Stimulated activated CD4-positive, alpha-beta T cell treated with anti-CD3 and anti-CD28 coated beads, Interleukin-15, amount 100 ng/mL, for 24 hours (primary cell): ENCODE results near the gene BPIFB1.

Experiments
- DNase-seq: peaks from one replicate; pipeline ENCODE4 v3.0.0-alpha.2; 2020

Gene BPIFB1

DNA sequence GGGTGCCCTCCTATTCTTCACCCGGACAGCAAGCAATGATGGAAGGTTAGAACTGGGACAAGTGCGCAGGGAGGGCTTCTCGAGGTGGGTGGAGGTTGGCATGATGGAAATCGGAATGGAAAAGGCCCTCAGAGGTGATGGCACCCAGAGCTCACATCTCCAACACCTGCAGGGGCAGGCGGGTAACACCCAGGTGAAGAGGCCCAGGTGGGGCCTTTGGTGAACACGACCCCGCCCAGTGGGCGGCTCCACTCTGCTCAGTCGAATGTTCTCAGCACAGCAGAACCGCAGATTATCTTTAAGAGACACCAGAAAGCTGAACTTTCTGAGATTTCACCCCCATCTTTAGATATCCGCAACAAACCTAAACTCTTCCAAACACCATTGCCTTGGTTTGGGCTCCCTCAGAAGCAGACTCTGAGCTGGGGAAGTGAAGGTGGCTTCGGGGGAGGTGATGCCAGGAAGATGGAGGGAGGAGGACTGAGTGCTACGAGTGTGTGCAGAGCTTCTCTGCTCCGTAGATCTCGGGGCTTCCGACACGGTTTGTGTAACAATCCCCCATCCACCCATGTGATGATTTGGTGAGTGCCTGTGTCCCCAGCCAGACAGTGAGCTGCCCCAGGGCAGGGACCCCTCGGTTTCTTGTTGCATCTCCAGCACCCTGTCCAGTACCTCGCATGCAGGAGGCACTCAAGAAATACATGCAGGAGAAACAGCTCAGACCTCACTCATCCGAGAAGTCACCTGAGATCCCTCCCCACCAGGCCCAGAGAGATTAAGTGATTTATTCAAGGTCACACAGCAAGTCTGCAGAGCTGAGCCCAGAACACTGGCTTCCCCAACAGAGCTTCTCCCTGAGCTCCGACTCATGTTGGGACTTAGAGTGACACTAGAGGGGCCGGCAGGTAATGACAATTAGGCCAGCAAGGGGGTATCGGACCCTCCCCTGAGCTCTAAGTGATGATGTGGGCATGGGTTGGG, 45.4 kb downstream of the BPIFB1 start:
- no peak for DNase-seq

DNA sequence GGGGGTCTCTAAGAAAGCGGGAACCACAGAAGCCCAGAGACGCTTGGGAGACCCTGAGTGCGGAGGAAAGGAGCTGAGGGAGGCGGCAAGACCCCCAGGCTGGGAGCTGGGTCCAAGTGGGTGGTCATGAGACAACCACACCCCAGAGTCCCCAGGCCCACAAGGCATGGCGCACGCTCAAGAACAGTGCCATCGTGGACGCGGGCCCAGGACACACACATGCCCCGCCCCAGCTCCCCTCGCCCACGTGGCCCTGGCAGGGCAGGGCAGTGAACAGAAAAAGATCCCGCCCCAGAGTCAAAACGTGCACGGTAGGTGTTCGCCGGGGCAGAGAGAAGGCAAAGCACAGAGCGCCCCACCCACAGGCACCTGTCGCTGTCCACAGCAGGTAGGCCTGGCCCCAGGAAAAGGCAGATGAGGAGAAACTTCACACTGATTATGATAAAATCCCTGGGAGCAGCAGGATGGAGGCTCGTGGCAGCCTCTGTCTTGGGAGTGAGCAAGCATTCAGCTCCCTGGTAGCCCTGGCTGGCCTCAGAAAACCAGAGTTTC, 50.0 kb downstream of the BPIFB1 start:
- DNase-seq = no peak

DNA sequence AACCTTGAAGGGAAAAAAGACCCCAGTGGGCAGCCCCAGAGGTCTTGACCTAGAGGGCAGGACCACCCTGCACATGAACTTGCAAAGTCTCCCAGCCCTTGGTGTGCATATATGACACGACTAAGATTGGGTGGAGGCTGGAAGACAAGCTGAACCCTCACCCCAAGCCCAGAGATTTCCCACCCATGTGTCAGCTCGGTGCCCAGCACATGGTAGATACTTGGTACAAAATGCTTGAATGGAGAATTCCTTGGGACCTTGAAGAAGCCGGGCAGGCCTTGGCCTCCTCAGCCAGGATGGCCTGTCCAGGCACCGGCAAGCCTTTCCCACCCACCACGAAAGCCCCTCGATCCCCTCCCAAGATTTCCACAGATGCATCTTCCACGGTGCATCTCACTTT, 50.6 kb downstream of the BPIFB1 start:
- no peak for DNase-seq

DNA sequence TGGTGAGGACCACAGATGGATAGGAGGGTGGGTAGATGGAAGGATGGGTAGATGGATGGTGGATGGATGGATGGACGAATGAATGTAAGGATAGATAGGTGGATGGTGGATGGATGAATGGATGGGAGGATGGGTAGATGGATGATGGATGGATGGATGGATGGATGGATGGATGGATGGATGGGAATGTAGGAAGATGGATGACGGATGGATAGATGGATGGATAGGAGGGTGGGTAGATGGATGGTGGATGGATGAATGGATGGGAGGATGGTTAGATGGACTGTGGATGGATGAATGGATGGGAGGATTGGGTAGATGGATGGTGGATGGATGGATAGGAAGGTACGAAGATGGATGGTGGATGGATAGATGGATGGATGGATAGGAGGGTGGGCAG, 51.1 kb downstream of the BPIFB1 start:
- DNase-seq = no peak

DNA sequence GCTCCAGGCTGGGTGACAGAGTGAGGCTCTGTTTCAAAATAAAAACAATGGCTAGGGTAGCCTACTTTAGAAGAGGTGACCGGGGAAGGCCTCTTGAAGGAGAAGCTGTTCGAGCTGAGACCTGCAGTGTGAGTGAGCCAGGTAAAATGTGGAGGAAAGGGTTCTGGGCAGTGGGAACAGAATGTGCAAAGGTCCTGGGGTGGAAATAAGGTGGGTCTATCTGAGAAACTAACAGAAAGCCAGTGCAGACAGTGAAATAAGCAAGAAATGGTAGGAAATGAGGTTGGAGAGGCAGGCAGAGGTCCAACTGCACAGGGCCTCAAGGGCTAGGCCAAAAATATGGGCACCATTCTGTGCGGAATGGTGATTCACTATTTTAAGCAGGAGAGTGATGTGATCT, 53.4 kb downstream of the BPIFB1 start:
- no peak for DNase-seq

DNA sequence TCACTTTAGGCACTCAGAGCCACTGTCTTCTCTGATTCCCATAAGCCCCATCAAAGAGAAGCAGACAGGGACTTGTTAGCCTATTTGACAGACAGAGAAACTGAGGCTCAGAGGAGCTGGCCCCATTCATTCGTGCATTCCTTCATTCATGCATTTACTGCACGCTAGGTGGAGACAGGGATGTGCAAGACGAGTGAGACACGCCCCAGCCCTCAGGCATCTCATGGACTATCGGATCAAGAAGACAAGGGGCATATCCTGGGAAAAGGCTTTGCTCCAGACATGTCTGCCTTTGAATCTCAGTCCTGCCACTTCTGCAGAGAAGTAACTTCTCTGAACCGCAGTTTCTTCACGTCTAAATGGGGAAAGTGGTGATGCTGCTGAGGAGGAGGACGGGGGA, 54.1 kb downstream of the BPIFB1 start:
- no peak for DNase-seq

DNA sequence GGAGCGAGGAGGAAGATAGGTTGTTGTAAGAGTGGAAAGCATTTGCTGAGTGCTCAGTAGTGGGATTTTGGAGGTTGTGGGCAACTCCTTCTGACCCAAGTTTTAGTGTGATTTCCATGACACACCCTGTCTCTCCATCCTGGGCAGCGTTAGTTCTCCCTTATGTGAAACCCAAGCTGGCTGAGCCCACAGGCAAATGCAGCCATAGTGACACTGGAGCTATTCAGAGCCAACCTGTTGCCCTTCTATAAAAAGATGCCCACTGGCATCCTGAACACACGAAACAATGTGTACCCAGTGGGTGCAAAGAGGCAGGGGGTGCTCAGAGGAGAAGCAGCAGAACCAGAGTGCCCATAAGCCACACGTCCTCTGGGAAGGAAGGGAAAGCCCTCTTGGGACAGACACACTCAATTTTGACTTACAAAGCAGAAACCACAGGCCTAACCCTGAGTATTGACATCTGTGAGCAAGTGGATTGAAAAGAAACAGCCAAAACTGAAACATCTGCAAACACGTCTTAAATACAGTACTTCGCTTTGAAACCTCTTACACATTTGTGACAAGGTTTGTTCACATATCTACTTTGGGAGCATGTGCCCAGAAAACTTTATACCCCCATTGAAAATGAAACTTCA, 54.6 kb downstream of the BPIFB1 start:
- no peak for DNase-seq

DNA sequence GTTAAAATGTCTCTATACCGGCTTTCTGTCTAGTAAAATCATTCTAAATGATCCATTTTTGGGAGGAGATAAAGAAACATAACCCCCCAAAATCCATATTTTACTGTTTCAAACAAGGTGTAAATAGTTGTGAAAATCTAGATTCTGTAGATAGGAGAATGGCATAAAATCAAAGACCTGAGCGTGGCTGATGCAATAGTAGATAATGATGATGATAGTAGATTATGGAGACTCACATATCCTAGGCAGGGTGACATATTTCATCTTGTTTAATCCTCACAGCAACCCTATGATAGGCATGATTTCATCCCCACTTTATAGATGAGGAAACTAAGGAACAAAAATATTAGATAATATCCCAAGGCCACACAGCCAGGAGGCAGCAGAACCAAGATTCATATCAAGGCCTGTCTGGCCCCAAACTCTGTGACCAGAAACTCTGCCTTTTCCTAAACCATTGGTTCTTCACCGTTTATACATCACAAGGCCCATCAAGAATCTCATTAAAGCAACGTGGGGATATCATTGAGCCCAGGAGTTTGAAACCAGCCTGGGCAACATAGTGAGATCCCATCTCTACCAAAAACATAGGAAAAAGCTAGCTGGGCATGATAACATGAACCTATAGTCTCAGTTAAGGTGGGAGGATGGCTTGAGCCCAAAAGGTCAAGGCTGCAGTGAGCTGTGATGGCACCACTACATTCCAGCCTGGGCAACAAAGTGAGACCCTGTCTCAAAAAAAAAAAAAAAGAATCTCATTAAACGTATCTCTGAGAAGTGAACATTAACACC, 55.6 kb downstream of the BPIFB1 start:
- DNase-seq = no peak

DNA sequence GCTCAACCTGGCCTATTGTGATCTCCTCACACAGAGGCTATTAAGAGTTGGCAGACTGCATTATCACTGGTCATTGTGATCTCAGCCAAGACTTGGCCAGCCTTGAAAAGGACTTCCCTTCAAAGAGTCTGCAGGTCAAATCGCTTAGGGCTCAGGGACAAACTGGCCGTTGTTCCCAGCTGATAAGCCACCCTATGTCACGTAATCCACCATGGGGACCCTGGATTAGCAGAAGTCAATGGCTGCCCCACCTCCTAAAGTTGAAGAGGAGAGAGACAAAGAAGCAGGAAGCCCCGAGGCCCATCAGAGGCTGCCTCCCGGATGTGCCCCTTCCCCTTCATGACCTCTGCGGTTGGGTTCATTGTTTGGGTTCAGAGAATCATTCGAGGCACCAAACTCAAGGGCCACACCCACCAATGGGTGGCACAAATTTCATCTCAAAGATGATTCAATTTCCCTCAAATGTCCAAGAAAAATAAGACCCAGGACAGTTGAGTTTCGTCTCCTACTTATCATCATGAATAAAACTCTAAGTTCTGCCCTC, 56.6 kb downstream of the BPIFB1 start:
- DNase-seq = no peak

DNA sequence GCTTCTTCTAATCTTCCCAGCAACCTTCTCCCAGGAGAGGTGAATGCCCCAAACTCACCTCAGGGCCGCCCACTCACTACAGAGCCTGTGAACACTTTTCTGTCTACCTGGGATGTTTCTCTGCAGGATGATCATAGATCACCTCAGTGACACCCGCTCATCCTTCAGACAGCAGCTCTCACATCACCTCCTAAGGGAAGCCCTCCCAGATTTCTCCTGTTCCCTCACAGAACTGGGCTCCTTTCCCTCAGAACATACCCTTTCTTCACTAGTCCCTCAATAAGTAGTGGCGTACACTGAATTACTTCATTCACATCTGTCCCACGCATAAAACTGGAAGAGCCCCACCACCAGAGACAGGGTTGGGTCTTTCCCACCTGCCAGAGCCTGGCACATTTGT, 60.5 kb downstream of the BPIFB1 start:
- no peak for DNase-seq

DNA sequence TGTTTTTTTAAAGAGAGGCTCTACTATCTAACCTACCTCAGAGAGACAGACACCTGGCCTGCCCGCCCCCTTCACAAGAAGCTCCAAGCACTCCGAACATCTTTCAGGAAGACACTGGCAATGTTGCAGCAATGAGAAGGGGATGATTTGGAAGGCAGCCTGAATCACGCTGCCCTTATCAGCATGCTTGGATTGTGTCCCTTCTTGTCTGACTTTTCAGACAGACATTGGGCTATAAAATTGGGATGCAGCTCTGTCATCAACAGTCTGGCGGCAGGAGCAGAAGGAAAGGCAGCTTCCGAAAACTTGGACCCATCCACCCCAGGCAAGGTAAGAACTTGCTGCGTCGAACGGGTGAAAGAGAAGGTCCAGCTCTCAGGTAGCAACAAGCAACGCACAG, 62.3 kb downstream of the BPIFB1 start:
- DNase-seq = no peak

DNA sequence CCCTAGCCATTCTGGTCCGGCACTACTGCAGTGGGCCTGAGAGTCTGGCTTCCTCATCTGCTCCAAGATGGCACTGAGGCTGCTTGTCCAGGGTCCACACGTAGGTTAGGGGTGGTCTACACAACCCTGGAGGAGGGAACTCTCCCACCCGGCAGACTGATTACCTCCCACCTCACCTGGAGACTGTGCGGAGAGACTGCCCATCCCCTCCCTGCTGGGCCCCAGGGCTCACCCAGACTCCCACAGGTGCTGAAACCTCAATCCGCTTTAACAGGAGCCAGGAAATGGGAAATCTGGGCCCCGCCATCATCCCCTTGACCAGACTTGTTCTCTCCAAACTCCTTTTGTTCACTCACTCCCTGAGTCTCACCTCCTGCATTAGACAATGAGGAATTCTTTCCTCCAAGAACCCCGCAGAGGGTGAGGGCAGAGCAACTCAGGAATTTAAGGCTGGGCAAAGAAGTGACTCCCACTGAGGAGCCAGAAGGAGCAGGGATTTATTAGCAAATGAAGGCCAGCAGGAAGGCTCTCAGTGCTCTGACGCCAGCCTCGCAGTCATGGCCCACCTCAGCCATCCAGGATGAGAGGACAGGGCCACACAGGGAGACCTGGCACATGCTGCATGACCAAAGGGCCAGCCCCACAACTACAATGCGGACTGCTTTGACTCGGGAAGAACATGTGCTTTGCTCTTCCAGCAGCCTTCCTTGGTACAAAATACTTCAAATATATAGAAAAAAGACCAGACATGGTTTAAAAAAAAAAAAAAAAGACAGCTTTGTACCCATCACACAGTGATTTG, 65.3 kb downstream of the BPIFB1 start:
- DNase-seq = no peak

DNA sequence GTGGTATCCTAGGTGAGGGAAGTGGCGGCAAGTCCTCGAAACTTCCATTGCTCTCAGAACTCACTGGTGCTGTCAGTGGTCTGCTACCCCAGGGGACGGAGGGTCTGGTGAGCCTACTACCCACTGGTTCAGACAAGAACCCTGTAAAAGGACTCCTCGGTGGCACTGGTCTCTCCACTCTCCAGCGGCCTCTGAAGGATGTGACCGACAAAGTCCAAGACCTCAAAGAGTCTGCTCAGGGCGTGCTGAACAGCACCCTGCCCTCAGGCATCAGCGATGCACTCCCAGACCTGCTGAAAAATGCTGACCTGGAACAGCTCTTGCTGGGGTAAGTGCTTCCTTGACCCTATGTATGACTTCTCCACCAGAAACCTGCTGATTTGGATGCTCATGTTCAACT, 66.5 kb downstream of the BPIFB1 start:
- DNase-seq = no peak

DNA sequence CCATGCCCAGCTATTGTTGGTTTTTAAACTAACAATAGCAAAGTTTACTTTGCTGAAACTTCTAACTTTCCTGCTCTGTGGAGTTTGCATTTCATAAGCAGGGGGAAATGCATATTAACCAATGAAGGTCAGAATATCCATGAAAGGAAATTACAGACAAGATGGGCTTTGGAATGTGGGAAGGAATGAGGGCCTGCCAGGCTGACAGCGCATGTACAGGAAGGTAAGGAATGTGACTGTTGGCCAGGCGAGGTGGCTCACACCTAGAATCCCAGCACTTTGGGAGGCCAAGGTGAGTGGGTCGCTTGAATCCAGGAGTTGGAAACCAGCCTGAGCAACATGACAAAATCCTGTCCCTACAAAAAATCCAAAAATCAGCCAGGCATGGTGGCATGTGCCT, 68.7 kb downstream of the BPIFB1 start:
- DNase-seq = no peak

DNA sequence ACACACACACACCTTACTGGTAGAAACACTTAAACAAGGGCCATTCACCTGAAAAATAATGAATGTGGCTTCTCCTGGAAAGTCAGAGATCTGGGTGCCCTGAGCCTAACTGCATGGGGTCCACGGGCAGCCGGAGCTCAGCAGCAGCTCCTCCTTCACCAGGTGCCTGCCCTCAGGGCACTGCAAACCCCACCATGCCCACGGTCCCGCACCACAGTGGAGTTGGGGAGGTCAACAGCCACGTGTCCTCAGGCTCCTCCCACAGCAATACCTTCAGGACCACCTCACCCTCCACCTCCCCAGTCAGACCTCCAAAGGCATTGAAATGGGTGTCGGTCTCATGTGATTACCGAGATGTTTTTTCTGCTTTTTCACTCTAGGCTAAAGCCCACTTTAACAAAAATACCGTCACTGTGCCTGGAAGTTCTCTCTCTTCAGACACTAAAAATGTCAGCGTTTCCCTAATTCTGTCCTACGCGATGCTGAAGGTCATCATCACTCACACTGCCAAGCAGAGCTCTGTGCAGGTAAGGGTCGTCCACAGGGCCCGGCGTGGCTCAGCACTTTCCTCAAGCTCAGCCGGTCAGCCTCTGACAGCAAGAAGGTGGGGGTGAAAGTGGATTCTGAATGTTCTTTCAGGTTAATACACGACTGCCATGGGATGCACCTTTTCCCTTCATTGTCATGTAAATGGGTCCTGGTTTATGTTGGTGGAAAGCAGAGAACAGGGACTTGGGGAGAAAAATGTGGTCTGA, 69.4 kb downstream of the BPIFB1 start:
- no peak for DNase-seq

DNA sequence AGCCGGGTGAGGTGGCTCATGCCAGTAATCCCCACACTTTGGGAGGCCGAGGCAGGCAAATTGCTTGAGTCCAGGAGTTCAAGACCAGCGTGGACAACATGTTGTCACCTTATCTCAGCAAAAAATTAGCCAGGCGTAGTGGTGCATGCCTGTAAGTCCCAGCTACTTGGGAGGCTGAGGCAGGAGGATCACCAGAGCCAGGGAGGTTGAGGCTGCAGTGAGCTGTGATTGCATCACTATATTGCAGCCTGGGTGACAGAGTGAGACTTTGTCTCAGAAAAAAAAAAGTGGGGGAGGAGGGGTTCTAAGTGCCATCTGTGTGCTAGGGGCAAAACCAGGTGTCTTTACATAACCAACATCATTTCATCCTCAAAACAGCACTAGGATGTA, 70.0 kb downstream of the BPIFB1 start:
- no peak for DNase-seq
